K562 (cell line): Measurements from ENCODE around the gene CADM2. TPM values are rescaled to one million over a fixed set of nuclear protein-coding genes. Genes with fewer than 3 reads are reported as not detected.

ENCODE experiments used
- ATF2 ChIP-seq: sonication (generic); formaldehyde crosslinking; IDR thresholded peaks from 2 replicates; pipeline ENCODE4 v1.8.1; 2022; ENCODE audit warnings: missing genetic modification reagents
- CHCHD3 ChIP-seq: fragments of 250-450 bp; sonication (Bioruptor Pico); IDR thresholded peaks from 2 replicates; pipeline ENCODE4 v2.1.2; 2022; ENCODE audit warnings: mild to moderate bottlenecking
- CHD1 ChIP-seq: fragments of 200-600 bp; sonication (generic); IDR thresholded peaks from one replicate; pipeline ENCODE4 v1.6.1; 2012; ENCODE audit warnings: mild to moderate bottlenecking, moderate library complexity, low read length, inconsistent platforms
- CHD2 ChIP-seq: IDR thresholded peaks from 2 replicates; pipeline ENCODE4 v1.6.1; 2011; ENCODE audit warnings: low read depth, low read length
- ELF4 ChIP-seq: fragments of 450-650 bp; formaldehyde crosslinking; IDR thresholded peaks from 2 replicates; pipeline ENCODE4 v1.4.0; 2022; ENCODE audit warnings: missing genetic modification characterization
- GTF2B ChIP-seq: IDR thresholded peaks from 2 replicates; pipeline ENCODE4 v1.6.1; 2011; ENCODE audit not compliant: insufficient read length; ENCODE audit errors: extremely low read depth
- KDM4B ChIP-seq, 2 experiments: fragments of 450-650 bp in 1 of 2; sonication (generic) in 1 of 2; IDR thresholded peaks; 2 replicates each; pipeline ENCODE4 v1.6.1; 2016 to 2017; ENCODE audit warnings: borderline replicate concordance in 2 of 2, antibody characterized with exemption in 1 of 2, low read depth in 1 of 2, mild to moderate bottlenecking in 1 of 2
- POLR2AphosphoS2 ChIP-seq: IDR thresholded peaks from 2 replicates; pipeline ENCODE4 v1.6.1; 2012; ENCODE audit warnings: low read length, improper control_type of control experiment
- PTRF ChIP-seq: fragments of 450-650 bp; IDR thresholded peaks from 2 replicates; pipeline ENCODE4 v1.6.1; 2016; ENCODE audit warnings: mild to moderate bottlenecking, missing genetic modification characterization, missing compliant biosample characterization
- RERE ChIP-seq: sonication (generic); formaldehyde crosslinking; IDR thresholded peaks from 2 replicates; pipeline ENCODE4 v1.8.0; 2023; ENCODE audit warnings: missing genetic modification reagents, mild to moderate bottlenecking, borderline replicate concordance
- SAP30 ChIP-seq: fragments of 200-600 bp; sonication (generic); IDR thresholded peaks from 2 replicates; pipeline ENCODE4 v1.6.1; 2012; ENCODE audit warnings: borderline replicate concordance, low read depth, mild to moderate bottlenecking, moderate library complexity, low read length, control low read depth, inconsistent platforms; ENCODE audit not compliant: insufficient read depth, poor library complexity, severe bottlenecking
- SMARCC2 ChIP-seq: fragments of 450-650 bp; IDR thresholded peaks from 2 replicates; pipeline ENCODE4 v1.6.1; 2017; ENCODE audit warnings: antibody characterized with exemption, moderate library complexity, mild to moderate bottlenecking, low read depth
- SOX6 ChIP-seq: fragments of 450-650 bp; IDR thresholded peaks from 2 replicates; pipeline ENCODE4 v1.6.1; 2014; ENCODE audit warnings: mild to moderate bottlenecking
- SPI1 ChIP-seq: IDR thresholded peaks from 2 replicates; pipeline ENCODE4 v1.6.1; 2011; ENCODE audit warnings: low read depth, low read length, control low read depth, borderline replicate concordance
- ZBTB49 ChIP-seq: sonication (generic); formaldehyde crosslinking; IDR thresholded peaks from 2 replicates; pipeline ENCODE4 v1.8.0; 2022; ENCODE audit warnings: missing genetic modification reagents, mild to moderate bottlenecking, borderline replicate concordance
- ZNF165 ChIP-seq: fragments of 250-450 bp; sonication (Bioruptor Pico); IDR thresholded peaks from 2 replicates; pipeline ENCODE4 v1.4.0; 2020; ENCODE audit warnings: borderline replicate concordance
- polyA plus RNA-seq, 8 experiments: library from polyadenylated mRNA; depleted of rRNA in 4 of 8; stranded (reverse) in 5 of 8; unstranded in 3 of 8; fragments of >200 nt; fragmentation: Nextera tagmentation in 2 of 8; fragmentation: Illumina TruSeq in 1 of 8; extraction: Ambion mirVana in 2 of 8; extraction: Trizol in 1 of 8; gene quantifications; 2 replicates each; pipeline versions ENCODE4 v1.2.1 to v1.2.3, GENCODE V29; 2011 to 2014; ENCODE audit warnings: inconsistent platforms in 1 of 8, missing spikeins in 1 of 8
- total RNA-seq, 7 experiments: library from RNA; depleted of rRNA in 6 of 7; stranded (reverse); fragments of >200 nt in 6 of 7; fragmentation: Illumina TruSeq in 2 of 7; extraction: Trizol in 2 of 7; gene quantifications; 2 replicates each; pipeline versions ENCODE4 v1.2.1 to v1.2.3, GENCODE V29; 2011 to 2021; ENCODE audit warnings: low replicate concordance in 1 of 7
- TF ChIP-seq, protein P1 (sequence below): sonication (generic); formaldehyde crosslinking; IDR thresholded peaks from 2 replicates; pipeline ENCODE4 v1.8.1; 2023; ENCODE audit warnings: mild to moderate bottlenecking, missing genetic modification reagents

Gene CADM2
- total and polyA plus RNA-seq, 9 of the 15 experiments (the other 6 are each of a cell fraction or from before 2014, with no cell fraction given): 0.11 to 3.2 (median 0.95) TPM

DNA sequence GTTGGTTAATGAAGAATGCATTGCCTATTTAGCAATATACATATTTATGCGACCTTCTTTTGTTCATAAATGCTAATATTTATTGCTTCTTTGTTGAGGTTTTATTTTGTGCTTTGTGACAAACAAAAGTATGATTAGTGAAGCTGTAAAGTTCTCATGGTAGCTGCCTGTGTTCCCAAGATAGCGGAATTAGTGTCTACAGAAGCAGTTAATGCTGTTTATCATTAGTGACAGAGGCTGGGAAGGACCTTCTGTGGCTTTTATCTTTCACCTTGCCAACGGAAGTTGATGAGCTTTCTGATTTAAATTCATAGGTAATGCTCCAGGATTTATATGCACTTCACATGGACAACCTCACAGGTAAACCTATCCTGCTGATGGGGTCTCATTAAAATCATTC is 418.3 kb downstream of the CADM2 start (continued):
- no peak for TF ChIP-seq ZBTB49 (CRISPR knock-in tag)
- TF ChIP-seq, protein P1, sequence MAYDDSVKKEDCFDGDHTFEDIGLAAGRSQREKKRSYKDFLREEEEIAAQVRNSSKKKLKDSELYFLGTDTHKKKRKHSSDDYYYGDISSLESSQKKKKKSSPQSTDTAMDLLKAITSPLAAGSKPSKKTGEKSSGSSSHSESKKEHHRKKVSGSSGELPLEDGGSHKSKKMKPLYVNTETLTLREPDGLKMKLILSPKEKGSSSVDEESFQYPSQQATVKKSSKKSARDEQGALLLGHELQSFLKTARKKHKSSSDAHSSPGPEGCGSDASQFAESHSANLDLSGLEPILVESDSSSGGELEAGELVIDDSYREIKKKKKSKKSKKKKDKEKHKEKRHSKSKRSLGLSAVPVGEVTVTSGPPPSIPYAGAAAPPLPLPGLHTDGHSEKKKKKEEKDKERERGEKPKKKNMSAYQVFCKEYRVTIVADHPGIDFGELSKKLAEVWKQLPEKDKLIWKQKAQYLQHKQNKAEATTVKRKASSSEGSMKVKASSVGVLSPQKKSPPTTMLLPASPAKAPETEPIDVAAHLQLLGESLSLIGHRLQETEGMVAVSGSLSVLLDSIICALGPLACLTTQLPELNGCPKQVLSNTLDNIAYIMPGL (CRISPR knock-in tag): no peak
- no peak for TF ChIP-seq SAP30
- TF ChIP-seq POLR2AphosphoS2: no peak
- no peak for TF ChIP-seq CHCHD3 (CRISPR knock-in tag)
- TF ChIP-seq SMARCC2: no peak
- TF ChIP-seq ELF4 (CRISPR knock-in tag): no peak
- no peak for TF ChIP-seq GTF2B
- TF ChIP-seq KDM4B (IDR thresholded peaks at IDR 0.05; ENCODE audit: borderline replicate concordance in 2 of 2, low read depth in 1 of 2): no peak
- TF ChIP-seq SPI1: no peak
- TF ChIP-seq ATF2 (CRISPR knock-in tag): no peak
- TF ChIP-seq RERE: no peak
- no peak for TF ChIP-seq CHD1
- peak; percentile 35; the same call in 1 of the 2 replicates for TF ChIP-seq SOX6
- TF ChIP-seq PTRF (tag): no peak
- no peak for TF ChIP-seq ZNF165
- no peak for TF ChIP-seq CHD2
